ENCODE data around the gene ABCC10.

Gene ABCC10

DNA sequence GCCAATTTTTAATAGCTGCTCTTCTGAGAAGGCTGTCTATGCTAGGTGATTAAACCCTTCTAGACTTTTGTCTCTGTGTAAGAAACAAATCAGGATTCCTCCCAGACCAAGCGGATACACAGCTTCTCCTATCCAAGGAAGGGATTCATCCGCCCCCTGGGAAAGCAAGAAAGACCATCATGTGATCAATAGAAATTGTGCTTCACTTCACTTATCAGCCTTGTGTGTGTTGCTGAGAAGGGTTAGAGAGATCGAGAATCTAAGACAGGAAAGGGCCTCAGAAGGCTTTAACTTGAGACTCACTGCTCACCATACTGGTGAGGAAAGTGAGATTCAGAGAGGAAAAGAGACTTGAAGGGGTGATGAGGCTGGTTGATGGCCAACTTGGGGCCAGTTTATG, 1.5 kb downstream of the ABCC10 start:
- Histone ChIP-seq H3K36me3 (ENCODE audit: control insufficient read depth, insufficient read depth, low read length) (peaks cover 22% of the 10 kb centered on the region), H3K9me3 (ENCODE audit: control insufficient read depth, low read length) (peaks cover 2% of the 10 kb centered on the region), H3K4me3 (ENCODE audit: extremely low read depth, insufficient read depth, low read length, poor library complexity, severe bottlenecking) (peak overlapping the region; percentile 79), H3K4me1 (ENCODE audit: control insufficient read depth, insufficient read depth, low read length, poor library complexity, severe bottlenecking) (peaks cover 3% of the 10 kb centered on the region), H3K27ac (ENCODE audit: low read depth, low read length, severe bottlenecking) (no peak overlapping the region)
- WGBS, 2 experiments (ENCODE audit: insufficient coverage in 2 of 2), result 86 to 100% methylated on average over 1 of the region's 3 CpGs

- H3K27ac ChIP-seq (ENCODE audit: low read depth, low read length, severe bottlenecking), result no peak overlapping the region
- 92 to 97% methylated on average over 9 to 14 of the region's 19 CpGs for WGBS, 2 experiments (ENCODE audit: insufficient coverage in 2 of 2)
- peaks cover 7% of the 10 kb centered on the region for H3K4me1 ChIP-seq (ENCODE audit: control insufficient read depth, insufficient read depth, low read length, poor library complexity, severe bottlenecking)
- H3K36me3 ChIP-seq (ENCODE audit: control insufficient read depth, insufficient read depth, low read length), result peaks cover 27% of the 10 kb centered on the region
- H3K9me3 ChIP-seq (ENCODE audit: control insufficient read depth, low read length), result no peaks in the 10 kb centered on the region
- H3K4me3 ChIP-seq (ENCODE audit: extremely low read depth, insufficient read depth, low read length, poor library complexity, severe bottlenecking), result no peak overlapping the region
Observed at GRCh38 chr6:43432009-43432945, 4.9 kb downstream of the ABCC10 start.

GRCh38 chr6:43433148-43433547, 5.8 kb downstream of the ABCC10 start:
- Histone ChIP-seq H3K4me3 (ENCODE audit: extremely low read depth, insufficient read depth, low read length, poor library complexity, severe bottlenecking) (no peak overlapping the region), H3K9me3 (ENCODE audit: control insufficient read depth, low read length) (no peaks in the 10 kb centered on the region), H3K36me3 (ENCODE audit: control insufficient read depth, insufficient read depth, low read length) (peaks cover 34% of the 10 kb centered on the region), H3K27ac (ENCODE audit: low read depth, low read length, severe bottlenecking) (no peak overlapping the region), H3K4me1 (ENCODE audit: control insufficient read depth, insufficient read depth, low read length, poor library complexity, severe bottlenecking) (peaks cover 7% of the 10 kb centered on the region)
- WGBS, 2 experiments (ENCODE audit: insufficient coverage in 2 of 2), result 91 to 100% methylated on average over 3 to 8 of the region's 8 CpGs

DNA sequence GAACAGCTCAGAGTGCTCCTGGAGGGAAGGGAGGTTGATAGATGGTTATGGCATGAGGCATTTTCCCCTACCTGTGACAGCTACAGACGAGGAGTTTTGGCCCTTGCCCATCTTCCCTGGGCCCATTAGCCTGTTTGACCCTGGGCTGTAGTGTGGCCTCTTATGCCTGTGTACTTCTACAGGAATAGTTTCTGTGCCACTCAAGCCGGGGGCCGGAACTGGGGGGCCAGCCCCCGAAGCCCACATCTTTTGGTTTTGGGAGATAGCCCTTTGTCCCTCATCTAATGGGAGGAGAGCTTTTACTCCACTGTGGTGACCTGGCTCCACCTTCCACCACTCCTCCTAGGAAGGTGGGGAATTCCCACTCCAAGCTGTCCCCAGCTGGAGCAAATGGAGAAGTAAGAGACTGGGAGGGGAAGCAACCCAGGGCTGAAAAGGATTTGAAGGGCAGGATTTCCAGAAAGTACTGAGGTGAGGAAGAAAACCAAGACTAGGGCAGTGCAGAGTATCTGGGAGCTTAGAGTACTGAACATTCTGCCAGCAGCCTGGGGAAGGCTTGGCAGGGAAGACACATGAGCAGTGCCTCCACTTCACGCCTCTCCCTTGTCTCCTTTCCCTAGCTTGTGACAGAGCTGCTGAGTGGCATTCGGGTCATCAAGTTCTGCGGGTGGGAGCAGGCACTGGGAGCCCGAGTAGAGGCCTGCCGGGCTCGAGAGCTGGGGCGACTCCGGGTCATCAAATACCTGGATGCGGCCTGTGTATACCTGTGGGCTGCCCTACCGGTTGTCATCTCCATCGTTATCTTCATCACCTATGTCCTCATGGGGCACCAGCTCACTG, 6.9 kb downstream of the ABCC10 start:
- H3K4me1 ChIP-seq (ENCODE audit: control insufficient read depth, insufficient read depth, low read length, poor library complexity, severe bottlenecking), result peaks cover 7% of the 10 kb centered on the region
- no peak overlapping the region for H3K27ac ChIP-seq (ENCODE audit: low read depth, low read length, severe bottlenecking)
- no peak overlapping the region for H3K4me3 ChIP-seq (ENCODE audit: extremely low read depth, insufficient read depth, low read length, poor library complexity, severe bottlenecking)
- no peaks in the 10 kb centered on the region for H3K9me3 ChIP-seq (ENCODE audit: control insufficient read depth, low read length)
- peaks cover 40% of the 10 kb centered on the region for H3K36me3 ChIP-seq (ENCODE audit: control insufficient read depth, insufficient read depth, low read length)
- WGBS, 2 experiments (ENCODE audit: insufficient coverage in 2 of 2), result 90 to 97% methylated on average over 13 of the region's 15 CpGs

GRCh38 chr6:43434943-43435342, 7.6 kb downstream of the ABCC10 start:
- Histone ChIP-seq H3K9me3 (ENCODE audit: control insufficient read depth, low read length) (no peaks in the 10 kb centered on the region), H3K36me3 (ENCODE audit: control insufficient read depth, insufficient read depth, low read length) (peaks cover 44% of the 10 kb centered on the region), H3K4me1 (ENCODE audit: control insufficient read depth, insufficient read depth, low read length, poor library complexity, severe bottlenecking) (peaks cover 7% of the 10 kb centered on the region), H3K4me3 (ENCODE audit: extremely low read depth, insufficient read depth, low read length, poor library complexity, severe bottlenecking) (no peak overlapping the region), H3K27ac (ENCODE audit: low read depth, low read length, severe bottlenecking) (no peak overlapping the region)
- 92 to 94% methylated on average over 2 of the region's 4 CpGs for WGBS, 2 experiments (ENCODE audit: insufficient coverage in 2 of 2)

GRCh38 chr6:43435682-43436437, 8.5 kb downstream of the ABCC10 start:
- Histone ChIP-seq H3K4me1 (ENCODE audit: control insufficient read depth, insufficient read depth, low read length, poor library complexity, severe bottlenecking) (peaks cover 7% of the 10 kb centered on the region), H3K36me3 (ENCODE audit: control insufficient read depth, insufficient read depth, low read length) (peaks cover 48% of the 10 kb centered on the region), H3K27ac (ENCODE audit: low read depth, low read length, severe bottlenecking) (no peak overlapping the region), H3K9me3 (ENCODE audit: control insufficient read depth, low read length) (no peaks in the 10 kb centered on the region), H3K4me3 (ENCODE audit: extremely low read depth, insufficient read depth, low read length, poor library complexity, severe bottlenecking) (no peak overlapping the region)
- WGBS, 2 experiments (ENCODE audit: insufficient coverage in 2 of 2), result 94% methylated on average over 5 to 7 of the region's 9 CpGs

- Histone ChIP-seq H3K4me3 (ENCODE audit: extremely low read depth, insufficient read depth, low read length, poor library complexity, severe bottlenecking) (no peak overlapping the region), H3K36me3 (ENCODE audit: control insufficient read depth, insufficient read depth, low read length) (peaks cover 46% of the 10 kb centered on the region), H3K27ac (ENCODE audit: low read depth, low read length, severe bottlenecking) (no peak overlapping the region), H3K9me3 (ENCODE audit: control insufficient read depth, low read length) (no peaks in the 10 kb centered on the region), H3K4me1 (ENCODE audit: control insufficient read depth, insufficient read depth, low read length, poor library complexity, severe bottlenecking) (peaks cover 7% of the 10 kb centered on the region)
- WGBS, 2 experiments (ENCODE audit: insufficient coverage in 2 of 2), result 70 to 89% methylated on average over 4 of the region's 5 CpGs
Observed at GRCh38 chr6:43436577-43437282, 9.4 kb downstream of the ABCC10 start.

- WGBS, 2 experiments (ENCODE audit: insufficient coverage in 2 of 2), result 86% methylated on average over 2 of the region's 4 CpGs; no CpG with 5 or more reads in 1 of the 2 experiments
- Histone ChIP-seq H3K4me1 (ENCODE audit: control insufficient read depth, insufficient read depth, low read length, poor library complexity, severe bottlenecking) (peaks cover 7% of the 10 kb centered on the region), H3K9me3 (ENCODE audit: control insufficient read depth, low read length) (no peaks in the 10 kb centered on the region), H3K27ac (ENCODE audit: low read depth, low read length, severe bottlenecking) (no peak overlapping the region), H3K4me3 (ENCODE audit: extremely low read depth, insufficient read depth, low read length, poor library complexity, severe bottlenecking) (no peak overlapping the region), H3K36me3 (ENCODE audit: control insufficient read depth, insufficient read depth, low read length) (peaks cover 44% of the 10 kb centered on the region)
Observed at GRCh38 chr6:43437700-43438099, 10.4 kb downstream of the ABCC10 start.

- Histone ChIP-seq H3K36me3 (ENCODE audit: control insufficient read depth, insufficient read depth, low read length) (peaks cover 70% of the 10 kb centered on the region), H3K27ac (ENCODE audit: low read depth, low read length, severe bottlenecking) (no peak overlapping the region), H3K4me3 (ENCODE audit: extremely low read depth, insufficient read depth, low read length, poor library complexity, severe bottlenecking) (no peak overlapping the region), H3K4me1 (ENCODE audit: control insufficient read depth, insufficient read depth, low read length, poor library complexity, severe bottlenecking) (no peaks in the 10 kb centered on the region), H3K9me3 (ENCODE audit: control insufficient read depth, low read length) (no peaks in the 10 kb centered on the region)
- 96% methylated on average over 13 to 14 of the region's 14 CpGs for WGBS, 2 experiments (ENCODE audit: insufficient coverage in 2 of 2)
Observed at GRCh38 chr6:43442935-43443334, 15.6 kb downstream of the ABCC10 start.

GRCh38 chr6:43444036-43444435, 16.7 kb downstream of the ABCC10 start:
- H3K36me3 ChIP-seq (ENCODE audit: control insufficient read depth, insufficient read depth, low read length), result peaks cover 67% of the 10 kb centered on the region
- H3K27ac ChIP-seq (ENCODE audit: low read depth, low read length, severe bottlenecking), result no peak overlapping the region
- 84 to 94% methylated on average over 7 to 10 of the region's 10 CpGs for WGBS, 2 experiments (ENCODE audit: insufficient coverage in 2 of 2)
- no peaks in the 10 kb centered on the region for H3K9me3 ChIP-seq (ENCODE audit: control insufficient read depth, low read length)
- H3K4me1 ChIP-seq (ENCODE audit: control insufficient read depth, insufficient read depth, low read length, poor library complexity, severe bottlenecking), result no peaks in the 10 kb centered on the region
- H3K4me3 ChIP-seq (ENCODE audit: extremely low read depth, insufficient read depth, low read length, poor library complexity, severe bottlenecking), result no peak overlapping the region

Measured in mesodermal cell (in vitro differentiated cells).